Activated CD4-positive, CD25-positive, alpha-beta regulatory T cell treated with anti-CD3 and anti-CD28 coated beads, Interleukin-2, amount 50 U/mL, for 16 hours (primary cell): Measurements from ENCODE around the gene NCSTN.

Experiments
- DNase-seq: peaks from one replicate; pipeline ENCODE4 v3.0.0-alpha.2; 2020; ENCODE audit warnings: low read depth, low spot score

NCSTN gene

DNA sequence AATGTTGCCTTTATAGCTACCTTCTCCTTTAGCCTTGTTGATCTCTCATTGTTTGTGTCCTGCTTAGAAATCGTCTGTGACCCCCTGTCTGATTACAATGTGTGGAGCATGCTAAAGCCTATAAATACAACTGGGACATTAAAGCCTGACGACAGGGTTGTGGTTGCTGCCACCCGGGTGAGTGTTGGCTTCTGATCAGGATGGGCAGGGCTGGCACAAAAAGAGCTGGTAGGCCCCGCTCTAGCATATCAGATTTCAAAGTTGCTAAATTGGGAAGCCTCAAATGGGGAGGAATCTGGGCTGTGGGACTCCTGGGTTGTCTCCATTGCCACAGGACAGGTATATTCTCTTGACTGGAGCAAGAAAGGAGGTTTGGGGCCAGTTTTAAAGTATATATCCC is 8.4 kb downstream of the NCSTN start:
- no peak for DNase-seq

- no peak for DNase-seq
These were observed 9.4 kb downstream of the NCSTN start for GRCh38 chr1:160352555-160352954.

DNA sequence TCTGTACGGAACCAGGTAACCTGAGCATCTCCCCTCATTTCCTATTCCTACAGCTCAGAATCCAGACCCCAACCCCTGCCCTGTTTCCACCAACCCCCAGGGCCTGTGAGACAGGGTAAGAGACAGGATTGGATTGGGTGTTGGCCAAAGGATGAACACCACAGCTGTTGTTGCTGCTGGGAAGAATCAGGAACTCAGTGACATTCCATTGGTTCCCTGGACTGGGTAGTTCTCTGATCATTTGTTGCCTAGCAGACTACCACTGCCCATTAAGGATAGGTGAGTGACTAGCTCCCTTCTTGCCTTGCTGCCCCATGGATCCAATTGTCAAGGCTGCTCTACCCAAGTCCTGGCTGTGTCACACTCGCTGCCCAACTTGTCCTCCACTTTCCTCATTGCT is 10.0 kb downstream of the NCSTN start:
- DNase-seq: no peak

- no peak for DNase-seq
These were observed 11.3 kb downstream of the NCSTN start for GRCh38 chr1:160354388-160354985.

GRCh38 chr1:160357286-160358002 is 14.3 kb downstream of the NCSTN start:
- no peak for DNase-seq

DNA sequence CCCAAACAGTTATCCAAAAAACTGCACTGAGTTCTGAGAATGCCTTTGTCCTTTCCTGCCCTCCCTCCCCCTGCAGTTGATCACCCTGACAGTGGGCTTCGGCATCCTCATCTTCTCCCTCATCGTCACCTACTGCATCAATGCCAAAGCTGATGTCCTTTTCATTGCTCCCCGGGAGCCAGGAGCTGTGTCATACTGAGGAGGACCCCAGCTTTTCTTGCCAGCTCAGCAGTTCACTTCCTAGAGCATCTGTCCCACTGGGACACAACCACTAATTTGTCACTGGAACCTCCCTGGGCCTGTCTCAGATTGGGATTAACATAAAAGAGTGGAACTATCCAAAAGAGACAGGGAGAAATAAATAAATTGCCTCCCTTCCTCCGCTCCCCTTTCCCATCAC is 14.9 kb downstream of the NCSTN start:
- no peak for DNase-seq

DNA sequence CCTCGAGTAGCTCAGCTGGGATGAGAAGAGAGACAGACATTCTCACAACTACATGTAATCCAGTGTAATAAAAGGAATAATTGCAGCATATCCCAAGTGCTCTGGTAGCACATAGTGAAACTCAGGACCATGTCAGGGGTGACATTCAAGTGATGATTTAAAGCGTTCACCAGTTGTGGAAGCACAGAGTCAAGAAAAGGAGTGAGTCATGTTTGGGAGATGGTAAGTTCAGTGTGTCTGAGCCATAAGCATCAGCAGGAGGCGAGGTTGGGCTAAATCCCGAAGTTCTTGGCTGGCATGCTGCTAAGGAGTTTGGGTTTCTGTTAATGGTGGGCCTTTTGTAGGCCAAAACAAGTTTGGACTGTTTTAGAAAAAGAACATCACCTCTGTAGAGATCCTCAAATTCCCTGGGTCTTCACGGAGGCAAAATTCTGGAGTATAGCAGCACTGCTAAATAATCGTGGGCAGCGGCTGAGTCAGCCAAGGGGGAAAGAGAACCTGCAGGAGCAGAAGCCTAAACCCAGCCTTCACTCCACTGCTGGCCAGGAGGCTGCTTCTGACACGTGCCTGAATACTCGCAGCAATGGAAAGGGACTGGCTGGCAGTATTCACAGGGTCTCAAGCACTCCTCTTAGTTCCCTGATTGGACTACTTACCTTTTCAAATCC is 16.5 kb downstream of the NCSTN start:
- no peak for DNase-seq

DNA sequence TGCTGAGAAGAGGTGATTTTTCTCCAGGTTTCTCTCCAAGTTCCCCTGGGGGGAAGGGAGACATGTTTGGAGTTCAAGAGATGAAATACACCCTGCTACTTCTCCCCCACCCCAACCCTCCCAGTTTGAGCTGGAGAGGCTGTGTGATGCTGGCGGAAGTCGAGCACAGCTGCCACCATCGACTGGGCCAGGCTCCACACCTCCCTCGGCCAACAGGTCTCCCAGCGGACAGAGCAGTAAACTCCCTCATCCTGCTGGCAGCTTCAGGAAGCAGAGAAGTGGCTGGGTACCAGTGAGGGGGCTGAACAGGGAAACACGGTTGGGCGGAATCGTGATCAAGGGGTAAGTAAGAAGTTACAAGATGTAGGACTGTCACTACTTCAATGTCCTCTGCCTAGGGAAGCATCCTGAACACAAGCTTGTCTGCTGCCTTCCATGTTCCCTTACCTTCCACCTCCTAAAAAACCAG is 17.1 kb downstream of the NCSTN start:
- DNase-seq: no peak

GRCh38 chr1:160361199-160361598 is 18.0 kb downstream of the NCSTN start:
- DNase-seq: no peak

DNA sequence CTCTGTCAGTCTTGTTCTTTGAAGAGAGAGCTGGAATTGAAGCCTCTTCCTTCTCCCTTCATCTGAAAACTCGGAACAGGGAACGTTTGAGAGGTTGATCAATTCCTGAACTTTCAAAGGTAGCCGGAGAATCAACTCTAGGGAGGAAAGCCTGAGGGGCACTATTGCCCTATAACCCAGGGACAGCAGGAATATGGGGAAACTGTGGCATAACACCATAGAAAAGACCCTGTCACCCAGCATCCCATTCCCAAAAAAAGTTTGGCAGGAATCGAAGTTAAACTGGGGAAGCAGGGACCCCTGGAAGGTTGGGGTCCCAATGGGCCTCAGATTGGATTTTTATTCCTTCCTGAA is 18.6 kb downstream of the NCSTN start:
- no peak for DNase-seq

GRCh38 chr1:160362168-160362957 is 19.2 kb downstream of the NCSTN start:
- DNase-seq: no peak

GRCh38 chr1:160363010-160363409 is 19.8 kb downstream of the NCSTN start:
- DNase-seq: no peak

DNA sequence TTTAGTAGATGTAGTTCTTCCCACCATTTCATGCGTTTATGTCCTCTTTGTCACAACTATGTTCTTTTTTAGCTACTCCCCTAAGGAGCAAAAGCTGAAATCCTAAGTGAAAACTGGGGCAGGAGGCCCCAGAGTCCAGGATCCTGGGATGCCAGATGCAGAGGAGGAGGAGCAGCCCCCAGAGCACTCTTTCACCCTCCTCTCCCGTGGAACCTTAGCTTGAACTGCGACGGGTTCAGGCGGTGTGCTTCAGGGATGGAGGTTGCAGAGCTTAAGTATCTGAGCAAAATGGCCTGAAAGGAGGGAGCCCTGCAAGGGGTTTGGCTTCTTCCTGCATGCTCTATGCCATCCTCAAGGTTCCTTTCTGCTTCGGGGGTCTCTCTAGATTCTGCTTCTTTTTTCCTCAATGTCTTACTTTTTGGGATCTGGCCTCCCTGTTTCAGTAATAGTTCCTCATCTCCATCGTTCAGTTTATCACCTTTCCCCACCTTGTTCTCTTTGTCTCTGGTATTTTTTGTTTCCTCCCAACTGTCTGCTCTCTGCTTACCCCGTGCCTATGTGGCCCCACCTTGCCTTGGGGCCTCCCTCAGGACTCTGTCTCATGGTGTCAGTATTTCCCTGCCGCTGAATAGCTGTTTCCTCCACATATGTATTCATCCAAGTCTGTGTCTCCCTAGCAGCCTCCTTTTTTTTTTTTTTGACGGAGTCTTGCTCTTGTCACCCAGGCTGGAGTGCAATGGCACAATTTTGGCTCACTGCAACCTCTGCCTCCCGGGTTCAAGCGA is 21.0 kb downstream of the NCSTN start:
- no peak for DNase-seq

DNA sequence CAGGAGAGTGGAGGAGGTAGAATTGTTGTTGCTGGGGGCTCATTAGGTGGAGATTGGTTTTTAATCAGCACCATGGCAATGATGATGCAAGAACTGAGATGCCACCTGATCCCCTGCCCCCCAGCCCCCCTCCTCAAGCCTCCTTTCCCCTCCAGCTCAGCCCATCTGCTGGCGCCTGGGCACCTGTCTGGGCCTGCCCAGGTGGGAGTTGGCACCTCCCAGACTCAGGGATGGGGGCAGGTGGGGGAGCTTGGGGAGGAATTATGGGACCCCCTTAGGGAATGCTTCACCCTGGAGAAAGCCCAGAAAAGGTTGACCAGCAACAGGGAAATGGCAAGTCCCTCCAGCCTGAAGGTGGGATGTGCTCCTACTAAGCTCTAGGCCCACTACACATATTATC is 22.1 kb downstream of the NCSTN start:
- DNase-seq: no peak

- no peak for DNase-seq
These were observed 23.7 kb downstream of the NCSTN start, which contains the start of gene NHLH1 for GRCh38 chr1:160366731-160367515. NHLH1 (plus strand) TSS chr1:160367071; CDS start chr1:160370732, 3,661 bp downstream.

DNA sequence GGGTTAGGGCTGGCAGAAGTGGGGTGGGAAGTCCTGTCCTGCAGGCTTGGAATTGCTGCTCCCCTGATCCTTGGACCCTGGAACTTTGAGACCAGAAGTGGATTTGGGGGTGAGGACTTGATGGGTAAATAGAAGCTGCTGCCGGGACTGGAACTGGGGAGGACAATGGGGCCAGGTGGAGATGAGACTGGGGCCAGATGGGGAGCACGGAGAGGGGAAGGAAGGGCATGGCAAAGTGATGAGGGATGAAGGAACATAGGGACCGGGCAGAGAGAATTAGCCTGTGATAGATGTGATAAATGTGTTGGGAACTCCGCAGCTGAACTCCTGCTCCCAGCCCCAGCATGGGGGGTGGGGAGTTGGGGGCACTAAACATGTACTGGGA is 24.3 kb downstream of the NCSTN start:
- DNase-seq: no peak

GRCh38 chr1:160367934-160368923 is 25.0 kb downstream of the NCSTN start:
- DNase-seq: no peak

- DNase-seq: no peak
These were observed 25.9 kb downstream of the NCSTN start for GRCh38 chr1:160369087-160369486.
